Measurements from ENCODE around the gene HRG.
"Not testable (repeated sequence)": the region's sequence is repeated elsewhere in the genome, so short reads cannot be mapped to it uniquely, and the experiment has no call there.

Gene HRG

DNA sequence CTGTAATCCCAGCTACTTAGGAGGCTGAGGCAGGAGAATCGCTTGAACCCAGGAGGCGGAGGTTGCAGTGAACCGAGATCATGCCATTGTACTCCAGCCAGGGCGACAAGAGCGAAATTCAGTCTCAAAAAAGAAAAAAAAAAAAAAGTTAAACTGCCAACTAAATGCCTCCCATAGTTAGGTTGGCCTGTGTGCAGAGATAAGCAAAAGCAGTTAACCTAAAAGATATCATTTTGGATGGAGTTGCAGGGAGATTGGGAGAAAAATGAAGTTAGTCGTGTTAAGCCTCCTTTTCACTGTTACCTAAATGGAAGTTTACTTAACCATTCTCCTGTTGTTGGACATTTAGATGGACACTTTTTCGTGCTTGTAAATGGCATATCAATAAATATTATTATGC lies 37.1 kb upstream of the HRG start:
- H3K27ac Mint-ChIP-seq, result no peak overlapping the region
- H3K4me3 Mint-ChIP-seq, result no peak overlapping the region
- H3K36me3 Mint-ChIP-seq (ENCODE audit: low read depth), result peaks cover 1% of the 10 kb centered on the region
- no peaks in the 10 kb centered on the region for H3K4me1 Mint-ChIP-seq (ENCODE audit: low read depth)
- H3K27me3 Mint-ChIP-seq (ENCODE audit: low read depth), result peaks cover 15% of the 10 kb centered on the region
- no peaks in the 10 kb centered on the region for H3K9me3 Mint-ChIP-seq

DNA sequence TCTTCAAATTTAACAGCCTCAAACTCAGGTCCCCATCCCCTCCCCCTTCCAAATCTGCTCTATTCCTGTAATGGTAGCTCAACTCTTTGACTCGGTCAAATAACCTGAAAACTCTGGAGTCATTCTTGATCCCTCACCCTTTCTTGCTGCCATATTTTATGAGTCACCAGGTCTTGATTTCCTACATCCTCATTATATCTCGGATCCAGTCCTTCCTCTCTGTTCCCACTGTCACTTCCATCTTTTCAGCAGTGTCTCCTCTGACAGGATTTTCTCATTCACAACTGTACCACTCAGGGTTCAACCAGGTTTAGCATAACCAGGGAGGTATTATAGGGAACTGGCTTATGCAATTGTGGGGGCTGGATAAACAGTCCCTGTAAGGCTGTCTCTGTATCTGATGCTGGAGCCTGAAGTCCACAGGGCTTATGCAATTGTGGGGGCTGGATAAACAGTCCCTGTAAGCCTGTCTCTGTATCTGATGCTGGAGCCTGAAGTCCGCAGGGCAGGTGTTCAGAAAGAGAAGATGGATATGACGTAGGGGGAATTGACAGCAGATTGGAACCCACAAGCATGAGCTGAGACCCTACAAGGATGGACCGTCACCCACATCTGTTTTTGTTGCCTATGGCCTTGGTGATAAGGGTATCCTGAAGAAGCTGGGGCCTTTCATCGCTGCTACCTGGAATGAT lies 34.7 kb upstream of the HRG start:
- Mint-ChIP-seq H3K27me3 (ENCODE audit: low read depth) (peaks cover 28% of the 10 kb centered on the region), H3K36me3 (ENCODE audit: low read depth) (peaks cover 1% of the 10 kb centered on the region), H3K4me1 (ENCODE audit: low read depth) (no peaks in the 10 kb centered on the region), H3K4me3 (no peak overlapping the region), H3K27ac (no peak overlapping the region), H3K9me3 (no peaks in the 10 kb centered on the region)

GRCh38 chr3:186633481-186633880 lies 32.3 kb upstream of the HRG start:
- peaks cover 28% of the 10 kb centered on the region for H3K27me3 Mint-ChIP-seq (ENCODE audit: low read depth)
- H3K4me1 Mint-ChIP-seq (ENCODE audit: low read depth), result no peaks in the 10 kb centered on the region
- H3K4me3 Mint-ChIP-seq, result no peak overlapping the region
- peaks cover 1% of the 10 kb centered on the region for H3K36me3 Mint-ChIP-seq (ENCODE audit: low read depth)
- H3K27ac Mint-ChIP-seq, result no peak overlapping the region
- H3K9me3 Mint-ChIP-seq, result no peaks in the 10 kb centered on the region

DNA sequence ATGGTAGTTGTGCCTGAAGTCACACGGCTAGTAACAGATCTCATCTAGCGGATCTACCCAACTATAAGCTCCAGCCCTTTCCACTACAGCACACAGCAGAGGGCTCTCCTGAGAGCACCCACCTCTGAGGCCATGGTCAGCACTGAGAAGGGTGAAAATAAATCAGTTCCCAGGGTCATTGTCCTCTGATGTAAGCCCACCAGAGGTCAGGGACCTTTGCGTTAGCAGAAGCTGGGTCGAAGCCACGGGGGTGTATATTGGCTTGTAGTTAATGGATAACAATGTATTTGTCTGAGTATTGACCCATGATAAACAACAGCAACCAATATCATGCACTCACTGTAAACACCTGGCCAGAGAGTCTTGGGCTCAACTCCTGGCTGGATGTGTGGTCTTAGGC lies 31.6 kb upstream of the HRG start:
- not testable (repeated sequence) for H3K9me3 Mint-ChIP-seq; H3K4me1 Mint-ChIP-seq (ENCODE audit: low read depth); H3K4me3 Mint-ChIP-seq; H3K36me3 Mint-ChIP-seq (ENCODE audit: low read depth); H3K27ac Mint-ChIP-seq
- peaks cover 28% of the 10 kb centered on the region for H3K27me3 Mint-ChIP-seq (ENCODE audit: low read depth)

- no peaks in the 10 kb centered on the region for H3K9me3 Mint-ChIP-seq
- H3K4me3 Mint-ChIP-seq, result no peak overlapping the region
- peaks cover 2% of the 10 kb centered on the region for H3K4me1 Mint-ChIP-seq (ENCODE audit: low read depth)
- H3K27ac Mint-ChIP-seq, result no peak overlapping the region
- peaks cover 1% of the 10 kb centered on the region for H3K36me3 Mint-ChIP-seq (ENCODE audit: low read depth)
- H3K27me3 Mint-ChIP-seq (ENCODE audit: low read depth), result peaks cover 24% of the 10 kb centered on the region
These were observed 30.3 kb upstream of the HRG start for GRCh38 chr3:186635532-186635931.

DNA sequence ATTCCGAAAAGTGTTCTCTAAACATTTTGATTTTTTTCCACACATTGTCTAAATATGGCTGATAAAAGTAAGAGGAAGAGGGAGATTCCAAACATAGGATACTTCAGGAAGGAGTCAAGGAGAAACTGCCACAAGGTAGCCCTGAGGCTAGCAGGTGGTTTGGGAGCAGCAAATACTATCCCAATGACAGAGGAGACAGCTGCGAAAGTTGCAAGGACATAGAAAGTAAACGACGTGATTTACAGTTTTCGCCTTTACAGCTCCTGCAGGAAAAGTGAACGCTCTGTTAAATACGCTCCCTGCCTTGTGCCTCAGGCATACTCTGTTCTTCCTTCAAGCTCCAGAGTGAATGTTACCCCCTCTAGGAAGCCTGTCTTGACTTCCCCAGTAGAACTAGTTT lies 29.3 kb upstream of the HRG start:
- peaks cover 16% of the 10 kb centered on the region for H3K27me3 Mint-ChIP-seq (ENCODE audit: low read depth)
- peaks cover 6% of the 10 kb centered on the region for H3K4me1 Mint-ChIP-seq (ENCODE audit: low read depth)
- no peaks in the 10 kb centered on the region for H3K9me3 Mint-ChIP-seq
- H3K4me3 Mint-ChIP-seq, result no peak overlapping the region
- no peaks in the 10 kb centered on the region for H3K36me3 Mint-ChIP-seq (ENCODE audit: low read depth)
- H3K27ac Mint-ChIP-seq, result no peak overlapping the region

- no peak overlapping the region for H3K27ac Mint-ChIP-seq
- H3K4me3 Mint-ChIP-seq, result no peak overlapping the region
- peaks cover 15% of the 10 kb centered on the region for H3K4me1 Mint-ChIP-seq (ENCODE audit: low read depth)
- no peaks in the 10 kb centered on the region for H3K36me3 Mint-ChIP-seq (ENCODE audit: low read depth)
- peaks cover 13% of the 10 kb centered on the region for H3K27me3 Mint-ChIP-seq (ENCODE audit: low read depth)
- no peaks in the 10 kb centered on the region for H3K9me3 Mint-ChIP-seq
These were observed 28.1 kb upstream of the HRG start for GRCh38 chr3:186637686-186638085.

- Mint-ChIP-seq H3K27me3 (ENCODE audit: low read depth) (peaks cover 13% of the 10 kb centered on the region), H3K4me3 (no peak overlapping the region), H3K9me3 (no peaks in the 10 kb centered on the region), H3K36me3 (ENCODE audit: low read depth) (no peaks in the 10 kb centered on the region), H3K27ac (no peak overlapping the region), H3K4me1 (ENCODE audit: low read depth) (peaks cover 21% of the 10 kb centered on the region)
These were observed 27.6 kb upstream of the HRG start for GRCh38 chr3:186638259-186638658.

DNA sequence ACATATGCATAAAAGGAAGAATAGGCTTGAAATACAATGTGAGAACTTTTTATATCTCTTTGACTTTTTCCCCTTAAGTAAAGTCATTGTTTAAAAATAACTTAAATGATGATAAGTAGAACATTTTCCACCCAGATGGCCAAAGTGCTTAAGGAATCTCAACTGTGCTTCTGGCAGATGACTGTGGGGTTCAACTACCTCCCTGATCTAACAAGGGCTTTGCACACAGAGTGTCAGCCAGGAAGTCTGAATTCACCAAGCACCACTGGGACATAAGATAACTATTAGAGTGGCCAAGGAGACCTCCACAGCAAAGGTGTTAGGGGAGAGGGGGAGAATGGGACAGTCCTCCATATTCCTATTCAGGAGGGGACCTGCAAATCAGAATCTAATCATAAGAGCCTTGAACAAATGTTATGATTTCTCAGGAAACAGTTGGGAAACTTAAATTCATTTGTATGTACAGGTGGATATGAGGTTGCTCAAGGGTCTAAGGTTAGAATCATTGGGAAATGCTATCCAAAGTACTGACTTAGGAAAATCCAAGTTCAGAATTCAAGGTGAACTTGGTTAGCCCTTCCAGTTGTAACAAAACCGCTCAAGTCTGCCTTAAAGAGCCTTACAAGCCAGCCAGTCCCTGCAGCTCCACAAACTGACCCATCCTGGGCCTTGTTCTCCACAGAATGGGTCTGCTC lies 25.9 kb upstream of the HRG start, which contains the start of gene FETUB:
FETUB (plus strand) TSS at position 622 of the 695 bp plus-strand sequence; CDS start at position 684, 62 bp downstream.
- peak within 1 kb of the TSS; percentile 37 for H3K27ac Mint-ChIP-seq
- H3K9me3 Mint-ChIP-seq, result no peaks in the 10 kb centered on the region
- H3K4me1 Mint-ChIP-seq (ENCODE audit: low read depth), result peaks cover 33% of the 10 kb centered on the region
- no peak within 1 kb of the TSS for H3K4me3 Mint-ChIP-seq
- H3K36me3 Mint-ChIP-seq (ENCODE audit: low read depth), result no peaks in the 10 kb centered on the region
- H3K27me3 Mint-ChIP-seq (ENCODE audit: low read depth), result peaks cover 8% of the 10 kb centered on the region

GRCh38 chr3:186640473-186640818 lies 25.4 kb upstream of the HRG start:
- H3K4me3 Mint-ChIP-seq, result no peak overlapping the region
- no peaks in the 10 kb centered on the region for H3K36me3 Mint-ChIP-seq (ENCODE audit: low read depth)
- peaks cover 36% of the 10 kb centered on the region for H3K4me1 Mint-ChIP-seq (ENCODE audit: low read depth)
- no peaks in the 10 kb centered on the region for H3K9me3 Mint-ChIP-seq
- H3K27me3 Mint-ChIP-seq (ENCODE audit: low read depth), result peaks cover 3% of the 10 kb centered on the region
- H3K27ac Mint-ChIP-seq, result no peak overlapping the region

DNA sequence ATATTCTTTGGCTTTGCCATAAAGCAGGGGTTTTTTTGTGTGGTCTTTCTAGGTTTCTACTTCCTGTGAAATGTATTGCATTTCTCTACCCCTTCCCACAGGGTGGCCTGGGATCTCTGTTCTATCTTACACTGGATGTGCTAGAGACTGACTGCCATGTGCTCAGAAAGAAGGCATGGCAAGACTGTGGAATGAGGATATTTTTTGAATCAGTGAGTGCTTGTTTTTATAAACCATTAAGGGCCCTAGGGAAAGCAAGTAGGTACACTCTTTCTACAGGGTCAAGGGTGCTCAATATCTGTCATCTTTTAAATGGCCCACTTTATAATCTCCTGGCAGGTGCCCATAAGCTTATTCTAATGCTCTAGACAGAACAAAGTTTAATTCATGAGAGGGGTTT lies 24.9 kb upstream of the HRG start:
- H3K27ac Mint-ChIP-seq, result no peak overlapping the region
- H3K4me1 Mint-ChIP-seq (ENCODE audit: low read depth), result peaks cover 36% of the 10 kb centered on the region
- H3K36me3 Mint-ChIP-seq (ENCODE audit: low read depth), result no peaks in the 10 kb centered on the region
- H3K9me3 Mint-ChIP-seq, result no peaks in the 10 kb centered on the region
- no peak overlapping the region for H3K4me3 Mint-ChIP-seq
- H3K27me3 Mint-ChIP-seq (ENCODE audit: low read depth), result no peaks in the 10 kb centered on the region

- Mint-ChIP-seq H3K36me3 (ENCODE audit: low read depth) (no peaks in the 10 kb centered on the region), H3K4me3 (no peak overlapping the region), H3K9me3 (peaks cover 4% of the 10 kb centered on the region), H3K4me1 (ENCODE audit: low read depth) (peaks cover 38% of the 10 kb centered on the region), H3K27ac (peak overlapping the region; percentile 12), H3K27me3 (ENCODE audit: low read depth) (peaks cover 4% of the 10 kb centered on the region)
These were observed 23.8 kb upstream of the HRG start for GRCh38 chr3:186642014-186642413.

- Mint-ChIP-seq H3K4me1 (ENCODE audit: low read depth) (peaks cover 38% of the 10 kb centered on the region), H3K36me3 (ENCODE audit: low read depth) (no peaks in the 10 kb centered on the region)
These were observed 22.3 kb upstream of the HRG start for GRCh38 chr3:186643493-186643892.

GRCh38 chr3:186644683-186645082 lies 21.1 kb upstream of the HRG start:
- Mint-ChIP-seq H3K4me3 (no peak overlapping the region), H3K27me3 (ENCODE audit: low read depth) (peaks cover 4% of the 10 kb centered on the region), H3K9me3 (peaks cover 4% of the 10 kb centered on the region), H3K27ac (peak overlapping the region; percentile 73), H3K4me1 (ENCODE audit: low read depth) (peaks cover 38% of the 10 kb centered on the region), H3K36me3 (ENCODE audit: low read depth) (no peaks in the 10 kb centered on the region)

More at GRCh38 chr3:186643493-186643892, 22.3 kb upstream of the HRG start:
- peak overlapping the region; percentile 69 for H3K27ac Mint-ChIP-seq
- peak overlapping the region; percentile 9 for H3K4me3 Mint-ChIP-seq
- H3K9me3 Mint-ChIP-seq, result peaks cover 4% of the 10 kb centered on the region
- peaks cover 4% of the 10 kb centered on the region for H3K27me3 Mint-ChIP-seq (ENCODE audit: low read depth)

- H3K4me3 Mint-ChIP-seq, result no peak overlapping the region
- H3K9me3 Mint-ChIP-seq, result peaks cover 4% of the 10 kb centered on the region
- peaks cover 4% of the 10 kb centered on the region for H3K27me3 Mint-ChIP-seq (ENCODE audit: low read depth)
- peaks cover 35% of the 10 kb centered on the region for H3K4me1 Mint-ChIP-seq (ENCODE audit: low read depth)
- H3K27ac Mint-ChIP-seq, result peak overlapping the region; percentile 51
- H3K36me3 Mint-ChIP-seq (ENCODE audit: low read depth), result no peaks in the 10 kb centered on the region
These were observed 19.7 kb upstream of the HRG start for GRCh38 chr3:186646106-186646505.
